ENCODE data around the gene PLXNB1. TPM values are rescaled to one million over a fixed set of nuclear protein-coding genes. Genes with fewer than 3 reads are reported as not detected.

Gene PLXNB1
- total and polyA plus RNA-seq, 10 of the 15 experiments (the other 5 are each of a cell fraction or from before 2014, with no cell fraction given) = 0.18 to 15.1 (median 5.3) TPM

DNA sequence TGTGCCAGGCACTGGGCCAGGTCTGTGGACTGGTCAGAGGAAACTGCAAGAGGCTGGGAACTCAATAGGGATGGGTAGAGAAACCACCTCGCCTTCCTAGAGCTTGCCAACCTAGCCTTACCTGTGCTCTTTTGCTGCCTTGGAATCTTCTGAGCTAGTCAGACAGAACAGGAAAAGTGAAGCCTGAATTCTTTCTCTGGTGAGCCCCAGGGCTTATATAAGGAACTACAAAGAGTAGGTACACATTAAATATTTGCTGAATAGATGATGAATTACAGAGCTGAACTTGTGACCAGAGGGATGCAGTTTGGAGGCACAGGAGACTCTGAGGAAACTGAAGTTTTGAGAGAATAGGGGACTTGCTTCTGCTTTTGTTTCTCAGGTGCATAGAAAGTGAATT, 73.5 kb downstream of the PLXNB1 start:
- FAIRE-seq (no peak), ATAC-seq (no peak), DNase-seq (ENCODE audit: low read depth, low spot score) (no peak)
- H3K9ac ChIP-seq (ENCODE audit: control insufficient read depth, insufficient read depth, low read length) = no peak overlapping the region
- ChIA-PET RAD21 (ENCODE audit: unreplicated experiment) (no interaction called here), SMC1A (ENCODE audit: uncharacterized antibody, unreplicated experiment) (no interaction called here), POLR2A (no interaction called here), CTCF (no interaction called here)
- H3K4me2 ChIP-seq (ENCODE audit: control insufficient read depth, insufficient read depth) = no peak overlapping the region
- in situ Hi-C loops (cut with MboI) (no loop called here), intact Hi-C loops (cut with micrococcal nuclease; ENCODE audit: unreplicated experiment) (no loop called here)
- H3K36me3 ChIP-seq (ENCODE audit: control insufficient read depth in 2 of 2, insufficient read depth in 2 of 2, low read length in 1 of 2) = no peaks in the 10 kb centered on the region
- no peak for TF ChIP-seq EP300 (IDR thresholded peaks at IDR 0.05; ENCODE audit: borderline replicate concordance in 1 of 2, control insufficient read depth in 1 of 2, low read depth in 2 of 2, low read length in 2 of 2)
- TF ChIP-seq MYC (IDR thresholded peaks at IDR 0.05; ENCODE audit: insufficient read depth, insufficient read length, insufficient replicate concordance, low read length, severe bottlenecking) = no peak
- TF ChIP-seq RELA (IDR thresholded peaks at IDR 0.05; ENCODE audit: borderline replicate concordance, partially characterized antibody) = no peak
- TF ChIP-seq, protein P1, sequence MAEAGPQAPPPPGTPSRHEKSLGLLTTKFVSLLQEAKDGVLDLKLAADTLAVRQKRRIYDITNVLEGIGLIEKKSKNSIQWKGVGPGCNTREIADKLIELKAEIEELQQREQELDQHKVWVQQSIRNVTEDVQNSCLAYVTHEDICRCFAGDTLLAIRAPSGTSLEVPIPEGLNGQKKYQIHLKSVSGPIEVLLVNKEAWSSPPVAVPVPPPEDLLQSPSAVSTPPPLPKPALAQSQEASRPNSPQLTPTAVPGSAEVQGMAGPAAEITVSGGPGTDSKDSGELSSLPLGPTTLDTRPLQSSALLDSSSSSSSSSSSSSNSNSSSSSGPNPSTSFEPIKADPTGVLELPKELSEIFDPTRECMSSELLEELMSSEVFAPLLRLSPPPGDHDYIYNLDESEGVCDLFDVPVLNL (IDR thresholded peaks at IDR 0.05; ENCODE audit: low read depth, low read length) = no peak
- no peak for TF ChIP-seq EGR1 (IDR thresholded peaks at IDR 0.05; ENCODE audit: borderline replicate concordance in 1 of 2, low read depth in 2 of 2, low read length in 2 of 2)
- TF ChIP-seq YBX1 (IDR thresholded peaks at IDR 0.05) = no peak
- TF ChIP-seq, protein P2, sequence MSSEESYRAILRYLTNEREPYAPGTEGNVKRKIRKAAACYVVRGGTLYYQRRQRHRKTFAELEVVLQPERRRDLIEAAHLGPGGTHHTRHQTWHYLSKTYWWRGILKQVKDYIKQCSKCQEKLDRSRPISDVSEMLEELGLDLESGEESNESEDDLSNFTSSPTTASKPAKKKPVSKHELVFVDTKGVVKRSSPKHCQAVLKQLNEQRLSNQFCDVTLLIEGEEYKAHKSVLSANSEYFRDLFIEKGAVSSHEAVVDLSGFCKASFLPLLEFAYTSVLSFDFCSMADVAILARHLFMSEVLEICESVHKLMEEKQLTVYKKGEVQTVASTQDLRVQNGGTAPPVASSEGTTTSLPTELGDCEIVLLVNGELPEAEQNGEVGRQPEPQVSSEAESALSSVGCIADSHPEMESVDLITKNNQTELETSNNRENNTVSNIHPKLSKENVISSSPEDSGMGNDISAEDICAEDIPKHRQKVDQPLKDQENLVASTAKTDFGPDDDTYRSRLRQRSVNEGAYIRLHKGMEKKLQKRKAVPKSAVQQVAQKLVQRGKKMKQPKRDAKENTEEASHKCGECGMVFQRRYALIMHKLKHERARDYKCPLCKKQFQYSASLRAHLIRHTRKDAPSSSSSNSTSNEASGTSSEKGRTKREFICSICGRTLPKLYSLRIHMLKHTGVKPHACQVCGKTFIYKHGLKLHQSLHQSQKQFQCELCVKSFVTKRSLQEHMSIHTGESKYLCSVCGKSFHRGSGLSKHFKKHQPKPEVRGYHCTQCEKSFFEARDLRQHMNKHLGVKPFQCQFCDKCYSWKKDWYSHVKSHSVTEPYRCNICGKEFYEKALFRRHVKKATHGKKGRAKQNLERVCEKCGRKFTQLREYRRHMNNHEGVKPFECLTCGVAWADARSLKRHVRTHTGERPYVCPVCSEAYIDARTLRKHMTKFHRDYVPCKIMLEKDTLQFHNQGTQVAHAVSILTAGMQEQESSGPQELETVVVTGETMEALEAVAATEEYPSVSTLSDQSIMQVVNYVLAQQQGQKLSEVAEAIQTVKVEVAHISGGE (CRISPR knock-in tag; IDR thresholded peaks at IDR 0.05) = no peak
- TF ChIP-seq, protein P3, sequence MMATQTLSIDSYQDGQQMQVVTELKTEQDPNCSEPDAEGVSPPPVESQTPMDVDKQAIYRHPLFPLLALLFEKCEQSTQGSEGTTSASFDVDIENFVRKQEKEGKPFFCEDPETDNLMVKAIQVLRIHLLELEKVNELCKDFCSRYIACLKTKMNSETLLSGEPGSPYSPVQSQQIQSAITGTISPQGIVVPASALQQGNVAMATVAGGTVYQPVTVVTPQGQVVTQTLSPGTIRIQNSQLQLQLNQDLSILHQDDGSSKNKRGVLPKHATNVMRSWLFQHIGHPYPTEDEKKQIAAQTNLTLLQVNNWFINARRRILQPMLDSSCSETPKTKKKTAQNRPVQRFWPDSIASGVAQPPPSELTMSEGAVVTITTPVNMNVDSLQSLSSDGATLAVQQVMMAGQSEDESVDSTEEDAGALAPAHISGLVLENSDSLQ (IDR thresholded peaks at IDR 0.05) = no peak
- TF ChIP-seq, protein P4, sequence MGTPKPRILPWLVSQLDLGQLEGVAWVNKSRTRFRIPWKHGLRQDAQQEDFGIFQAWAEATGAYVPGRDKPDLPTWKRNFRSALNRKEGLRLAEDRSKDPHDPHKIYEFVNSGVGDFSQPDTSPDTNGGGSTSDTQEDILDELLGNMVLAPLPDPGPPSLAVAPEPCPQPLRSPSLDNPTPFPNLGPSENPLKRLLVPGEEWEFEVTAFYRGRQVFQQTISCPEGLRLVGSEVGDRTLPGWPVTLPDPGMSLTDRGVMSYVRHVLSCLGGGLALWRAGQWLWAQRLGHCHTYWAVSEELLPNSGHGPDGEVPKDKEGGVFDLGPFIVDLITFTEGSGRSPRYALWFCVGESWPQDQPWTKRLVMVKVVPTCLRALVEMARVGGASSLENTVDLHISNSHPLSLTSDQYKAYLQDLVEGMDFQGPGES (IDR thresholded peaks at IDR 0.05) = no peak
- no peak for TF ChIP-seq TCF3 (IDR thresholded peaks at IDR 0.05; ENCODE audit: borderline replicate concordance, insufficient read depth, low read depth, low read length)
- H3K9me3 ChIP-seq (replicated peaks; ENCODE audit: control insufficient read depth, insufficient read depth, low read length) = peaks cover 4% of the 10 kb centered on the region; the same call in 2 of the 3 replicates
- H3K79me2 ChIP-seq (ENCODE audit: control insufficient read depth, insufficient read depth, low read length) = no peaks in the 10 kb centered on the region
- no peak overlapping the region for H3K27ac ChIP-seq (ENCODE audit: control insufficient read depth, insufficient read depth)
- 0% methylated on average over 1 of the region's 1 CpG for WGBS (ENCODE audit: insufficient coverage, insufficient replicate concordance, low lambda C conversion rate, missing lambda C conversion rate)
- no peaks in the 10 kb centered on the region for H3K4me1 ChIP-seq (ENCODE audit: control insufficient read depth, insufficient read depth, low read length)
- H2AFZ ChIP-seq (ENCODE audit: control insufficient read depth, low read depth, low read length) = no peak overlapping the region
- no peak overlapping the region for H3K4me3 ChIP-seq
- H3K27me3 ChIP-seq (replicated peaks in 1 of 2; ENCODE audit: control insufficient read depth in 2 of 2, insufficient read depth in 2 of 2, low read length in 1 of 2) = no peaks in the 10 kb centered on the region
- BruUV-seq (replicated peaks) = no TSS peak
- no peaks in the 10 kb centered on the region for H4K20me1 ChIP-seq (ENCODE audit: control insufficient read depth, insufficient read depth)
